PC-3 (cell line): ENCODE data around the gene IFNG. TPM values are rescaled to one million over a fixed set of nuclear protein-coding genes. Genes with fewer than 3 reads are reported as not detected.

Experiments
- ATAC-seq: fragments of 200-7000 bp; cut with Tn5 transposase; 2 replicates; pipeline ENCODE4 v1.9.1; 2020; ENCODE audit warnings: mild to moderate bottlenecking, moderate library complexity
- BruUV-seq: library from RNA; stranded (reverse); fragments of 400-500 nt; replicated peaks from 2 replicates; lab custom pipeline; 2021; lab: Mats Ljungman, UMichigan
- CTCF ChIA-PET: fragments of 300-600 bp; sonication (Branson Sonifier 250); formaldehyde crosslinking; loops from one replicate; lab custom pipeline; 2022; ENCODE audit warnings: antibody characterized with exemption; lab: Charles Lee
- POLR2A ChIA-PET: fragments of 300-600 bp; sonication (Branson Sonifier 250); formaldehyde crosslinking; loops from one replicate; lab custom pipeline; 2022; ENCODE audit warnings: antibody characterized with exemption; ENCODE audit not compliant: unreplicated experiment; lab: Charles Lee
- DNase-seq: peaks from one replicate; pipeline ENCODE4 v3.0.0-alpha.2; 2015
- H2AFZ ChIP-seq: fragments of 300-600 bp; sonication (generic); 2 replicates; pipeline ENCODE4 v1.6.0; 2016; ENCODE audit warnings: antibody characterized with exemption, low read length
- H3F3A ChIP-seq: fragments of 300-600 bp; sonication (generic); one replicate; pipeline ENCODE4 v1.6.0; 2017; ENCODE audit warnings: antibody characterized with exemption, low read length, control low read depth, mild to moderate bottlenecking; ENCODE audit not compliant: unreplicated experiment
- H3K27ac ChIP-seq: fragments of 300-600 bp; sonication (generic); 2 replicates; pipeline ENCODE4 v1.5.1; 2016; ENCODE audit warnings: mild to moderate bottlenecking, low read length
- H3K27me3 ChIP-seq: fragments of 300-600 bp; sonication (generic); 2 replicates; pipeline ENCODE4 v1.6.1; 2016; ENCODE audit warnings: low read length, mixed read lengths
- H3K36me3 ChIP-seq: fragments of 300-600 bp; sonication (generic); 2 replicates; pipeline ENCODE4 v1.6.1; 2016; ENCODE audit warnings: low read depth, mixed run types, low read length, mixed read lengths
- H3K4me1 ChIP-seq: fragments of 300-600 bp; sonication (generic); 2 replicates; pipeline ENCODE4 v1.5.1; 2016; ENCODE audit warnings: low read length; ENCODE audit not compliant: insufficient read depth
- H3K4me2 ChIP-seq: fragments of 300-600 bp; sonication (generic); 2 replicates; pipeline ENCODE4 v1.6.0; 2016; ENCODE audit warnings: low read length
- H3K4me3 ChIP-seq: fragments of 300-600 bp; sonication (generic); 2 replicates; pipeline ENCODE4 v1.5.1; 2016; ENCODE audit warnings: mild to moderate bottlenecking, low read length, mixed read lengths
- H3K79me2 ChIP-seq: fragments of 300-600 bp; sonication (generic); 2 replicates; pipeline ENCODE4 v1.6.1; 2017; ENCODE audit warnings: low read length, mixed read lengths
- H3K9ac ChIP-seq: fragments of 300-600 bp; sonication (generic); 2 replicates; pipeline ENCODE4 v1.6.0; 2016; ENCODE audit warnings: mild to moderate bottlenecking, low read length
- H3K9me2 ChIP-seq: fragments of 300-600 bp; sonication (generic); replicated peaks from 2 replicates; pipeline ENCODE4 v1.6.1; 2016; ENCODE audit warnings: mixed run types, low read length, mixed read lengths
- H3K9me3 ChIP-seq: fragments of 300-600 bp; sonication (generic); 2 replicates; pipeline ENCODE4 v1.6.1; 2016; ENCODE audit warnings: low read length, mixed read lengths
- H4K20me1 ChIP-seq: fragments of 300-600 bp; sonication (generic); 2 replicates; pipeline ENCODE4 v1.6.1; 2016; ENCODE audit warnings: low read length, mixed read lengths
- EZH2 ChIP-seq: fragments of 300-600 bp; sonication (generic); IDR thresholded peaks from one replicate; pipeline ENCODE4 v1.6.1; 2017; ENCODE audit warnings: antibody characterized with exemption, mild to moderate bottlenecking, low read length; ENCODE audit not compliant: unreplicated experiment
- EZH2phosphoT487 ChIP-seq: fragments of 300-600 bp; sonication (generic); IDR thresholded peaks from 2 replicates; pipeline ENCODE4 v1.6.1; 2018; ENCODE audit warnings: mild to moderate bottlenecking, antibody characterized with exemption, low read length, borderline replicate concordance
- intact Hi-C: fragments of 100-400 bp; cut with micrococcal nuclease; formaldehyde crosslinking; loops from 2 replicates; pipeline ENCODE4 v1.9.0; 2023
- total RNA-seq: library from RNA; depleted of rRNA; stranded (reverse); fragments of >200 nt; gene quantifications from 2 replicates; pipeline ENCODE4 v1.2.3, GENCODE V29; 2014
- TF ChIP-seq, protein P1 (sequence below): fragments of 300-600 bp; sonication (generic); conservative IDR thresholded peaks from 2 replicates; pipeline ENCODE4 v1.5.1; 2017; ENCODE audit warnings: antibody characterized with exemption, low read depth, mild to moderate bottlenecking, low read length

The IFNG gene
- total RNA-seq, 1 experiment from 2014 or later = not detected

DNA sequence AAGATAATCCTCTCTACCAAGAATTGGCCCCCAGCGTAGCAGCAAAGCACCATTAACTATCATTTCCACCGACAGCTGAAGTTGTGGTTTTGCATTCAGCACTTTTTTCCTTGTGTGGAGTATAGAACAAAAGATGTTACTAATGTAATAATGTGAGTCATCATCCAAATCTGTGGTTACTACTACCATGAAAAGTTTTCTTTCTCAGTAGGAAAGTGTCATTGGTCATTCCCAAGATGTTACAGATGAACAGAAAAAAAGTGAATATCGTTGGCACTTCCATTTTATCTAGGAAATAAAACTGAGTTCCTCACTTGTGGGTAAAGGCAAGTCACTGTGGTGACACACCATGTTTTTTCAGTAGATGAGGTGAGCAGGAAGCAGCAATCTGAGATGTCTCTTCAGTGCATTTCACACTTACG, 30.3 kb upstream of the IFNG start:
- ChIA-PET POLR2A (no interaction called here), CTCF (no interaction called here)
- no peak overlapping the region for H3K27ac ChIP-seq
- no peaks in the 10 kb centered on the region for H3K4me1 ChIP-seq
- H3K79me2 ChIP-seq = no peaks in the 10 kb centered on the region
- H3K9ac ChIP-seq = no peak overlapping the region
- BruUV-seq = no TSS peak
- H3K27me3 ChIP-seq = peaks cover 58% of the 10 kb centered on the region
- no peak overlapping the region for H3K4me3 ChIP-seq
- DNase-seq = peak; percentile 39
- TF ChIP-seq, protein P1, sequence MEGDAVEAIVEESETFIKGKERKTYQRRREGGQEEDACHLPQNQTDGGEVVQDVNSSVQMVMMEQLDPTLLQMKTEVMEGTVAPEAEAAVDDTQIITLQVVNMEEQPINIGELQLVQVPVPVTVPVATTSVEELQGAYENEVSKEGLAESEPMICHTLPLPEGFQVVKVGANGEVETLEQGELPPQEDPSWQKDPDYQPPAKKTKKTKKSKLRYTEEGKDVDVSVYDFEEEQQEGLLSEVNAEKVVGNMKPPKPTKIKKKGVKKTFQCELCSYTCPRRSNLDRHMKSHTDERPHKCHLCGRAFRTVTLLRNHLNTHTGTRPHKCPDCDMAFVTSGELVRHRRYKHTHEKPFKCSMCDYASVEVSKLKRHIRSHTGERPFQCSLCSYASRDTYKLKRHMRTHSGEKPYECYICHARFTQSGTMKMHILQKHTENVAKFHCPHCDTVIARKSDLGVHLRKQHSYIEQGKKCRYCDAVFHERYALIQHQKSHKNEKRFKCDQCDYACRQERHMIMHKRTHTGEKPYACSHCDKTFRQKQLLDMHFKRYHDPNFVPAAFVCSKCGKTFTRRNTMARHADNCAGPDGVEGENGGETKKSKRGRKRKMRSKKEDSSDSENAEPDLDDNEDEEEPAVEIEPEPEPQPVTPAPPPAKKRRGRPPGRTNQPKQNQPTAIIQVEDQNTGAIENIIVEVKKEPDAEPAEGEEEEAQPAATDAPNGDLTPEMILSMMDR = no peak
- TF ChIP-seq EZH2phosphoT487 (no peak), EZH2 (no peak)
- no peaks in the 10 kb centered on the region for H4K20me1 ChIP-seq
- no peak for ATAC-seq
- H3K9me3 ChIP-seq = no peaks in the 10 kb centered on the region
- H3K4me2 ChIP-seq = no peak overlapping the region
- H3F3A ChIP-seq = no peaks in the 10 kb centered on the region
- H2AFZ ChIP-seq = no peak overlapping the region
- H3K9me2 ChIP-seq = no peaks in the 10 kb centered on the region
- intact Hi-C loops = no loop called here
- H3K36me3 ChIP-seq = no peaks in the 10 kb centered on the region

DNA sequence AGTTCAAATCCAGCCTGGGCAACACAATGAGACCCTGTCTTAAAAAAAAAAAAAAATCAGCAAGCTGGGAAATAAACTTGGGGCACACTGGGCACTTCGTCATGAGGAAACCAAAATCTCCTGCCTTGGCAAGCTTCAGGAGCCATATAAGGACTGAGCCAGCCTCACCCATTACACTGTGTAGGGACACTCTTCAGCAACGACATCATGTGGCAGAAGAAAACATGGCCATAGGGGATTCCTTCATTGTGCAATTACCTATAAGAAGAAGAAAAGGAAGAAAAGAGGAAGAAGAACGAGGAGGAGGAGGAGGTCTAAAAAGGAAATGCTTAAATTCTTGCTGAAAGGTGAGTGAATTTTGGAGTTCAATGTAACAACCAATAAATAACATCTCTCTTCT, 26.1 kb upstream of the IFNG start:
- ChIA-PET POLR2A (no interaction called here), CTCF (no interaction called here)
- Histone ChIP-seq H3K27ac (no peak overlapping the region), H3K4me3 (no peak overlapping the region), H3K4me1 (no peaks in the 10 kb centered on the region), H3K9me3 (no peaks in the 10 kb centered on the region), H3K36me3 (no peaks in the 10 kb centered on the region), H3K9ac (no peak overlapping the region), H3K79me2 (no peaks in the 10 kb centered on the region), H3K4me2 (no peak overlapping the region), H3K9me2 (no peaks in the 10 kb centered on the region), H3K27me3 (peaks cover 38% of the 10 kb centered on the region), H2AFZ (no peak overlapping the region), H3F3A (no peaks in the 10 kb centered on the region), H4K20me1 (no peaks in the 10 kb centered on the region)
- intact Hi-C loops = no loop called here
- ATAC-seq (no peak), DNase-seq (no peak)
- TF ChIP-seq, protein P1 = no peak
- TF ChIP-seq EZH2phosphoT487 (no peak), EZH2 (no peak)
- no TSS peak for BruUV-seq

DNA sequence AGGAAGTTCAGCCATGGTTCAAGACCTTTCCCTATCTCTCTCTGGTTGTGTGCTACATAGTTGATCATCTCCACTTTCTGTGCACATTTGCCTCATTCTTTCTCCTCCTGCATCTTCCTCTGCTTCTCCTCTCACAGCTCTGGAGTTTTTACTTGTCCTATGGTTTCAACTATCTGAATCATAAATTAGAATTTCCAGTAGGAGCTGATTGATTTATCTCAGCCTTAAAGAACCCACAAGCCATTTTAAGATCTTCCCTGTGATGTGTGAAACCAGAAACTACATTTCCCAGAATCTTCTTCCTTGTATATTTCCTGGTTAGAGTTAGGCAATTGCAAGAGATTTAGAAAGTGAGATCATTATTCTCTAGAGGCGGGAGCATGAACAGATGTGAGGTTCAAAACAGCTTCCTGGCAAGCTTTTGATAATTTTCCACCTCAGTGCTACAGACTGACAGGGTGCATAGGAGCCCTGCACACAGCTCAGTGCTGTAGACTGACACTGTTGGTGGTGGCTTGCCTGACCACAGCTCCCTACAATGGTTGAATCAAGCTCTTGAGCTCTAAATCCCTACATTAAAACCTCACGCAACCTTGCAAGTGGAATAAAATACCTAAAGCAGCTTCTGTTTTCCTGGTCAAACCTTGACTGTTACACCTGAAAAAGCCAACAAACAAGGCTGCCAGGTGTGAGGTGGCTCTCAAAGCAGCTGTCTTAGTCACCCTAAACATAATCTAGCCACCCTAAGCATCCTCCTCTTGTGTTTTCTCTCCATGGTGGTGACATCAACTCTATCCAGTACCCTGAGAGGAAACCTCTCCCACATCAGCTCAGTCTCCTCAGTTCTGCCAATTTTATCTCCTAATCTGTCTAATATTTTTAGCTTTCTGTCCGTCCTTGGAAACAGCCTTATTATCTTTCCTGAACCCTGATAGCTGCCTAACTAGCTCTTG, 21.5 kb upstream of the IFNG start:
- no peaks in the 10 kb centered on the region for H3K4me1 ChIP-seq
- BruUV-seq = no TSS peak
- TF ChIP-seq, protein P1 = no peak
- TF ChIP-seq EZH2 (no peak), EZH2phosphoT487 (no peak)
- no peak overlapping the region for H3K4me3 ChIP-seq
- peaks cover 27% of the 10 kb centered on the region for H3K27me3 ChIP-seq
- intact Hi-C loops = no loop called here
- no peaks in the 10 kb centered on the region for H3K9me2 ChIP-seq
- no peaks in the 10 kb centered on the region for H3K36me3 ChIP-seq
- H3K79me2 ChIP-seq = no peaks in the 10 kb centered on the region
- H3F3A ChIP-seq = no peaks in the 10 kb centered on the region
- no peak overlapping the region for H3K27ac ChIP-seq
- no peak for ATAC-seq
- ChIA-PET CTCF (no interaction called here), POLR2A (interaction anchor here (0.6 kb wide), 1 partner anchor 405 kb away, joined by 5 read pairs; no protein-coding TSS in a partner anchor)
- DNase-seq = no peak
- no peak overlapping the region for H2AFZ ChIP-seq
- H4K20me1 ChIP-seq = no peaks in the 10 kb centered on the region
- no peak overlapping the region for H3K4me2 ChIP-seq
- no peak overlapping the region for H3K9ac ChIP-seq
- H3K9me3 ChIP-seq = no peaks in the 10 kb centered on the region
